Neural progenitor cell (in vitro differentiated cells): ENCODE data around the gene UNC5CL.

Experiments
- EZH2 ChIP-seq: fragments of 200-600 bp; sonication (generic); IDR thresholded peaks from 2 replicates; pipeline ENCODE4 v1.6.1; 2017; ENCODE audit warnings: antibody characterized with exemption, mild to moderate bottlenecking, moderate library complexity
- EZH2phosphoT487 ChIP-seq: fragments of 200-600 bp; sonication (generic); IDR thresholded peaks from 2 replicates; pipeline ENCODE4 v1.6.1; 2017; ENCODE audit warnings: antibody characterized with exemption
- TF ChIP-seq, protein P1 (sequence below): fragments of 200-600 bp; sonication (generic); IDR thresholded peaks from 2 replicates; pipeline ENCODE4 v1.5.1; 2017; ENCODE audit warnings: antibody characterized with exemption, mild to moderate bottlenecking

DNA sequence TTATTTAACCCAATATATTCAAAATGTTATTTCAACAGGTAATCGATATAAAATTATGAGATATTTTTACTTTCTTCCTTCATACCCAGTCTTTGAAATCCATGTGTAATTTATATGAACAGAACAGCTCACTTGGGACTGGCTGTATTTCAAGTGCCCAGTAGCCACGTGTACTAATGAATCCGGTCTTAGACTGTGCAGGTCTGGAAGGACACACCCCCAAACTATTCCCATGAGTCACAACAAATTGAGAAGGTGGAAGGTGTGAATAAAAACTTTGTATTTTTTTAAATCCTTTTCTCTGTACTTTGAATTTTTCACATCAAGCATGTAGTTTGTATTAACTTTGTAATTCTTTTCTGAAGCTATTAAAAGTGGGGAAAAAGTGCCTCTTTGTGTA, 2.8 kb downstream of the UNC5CL start:
- TF ChIP-seq, protein P1, sequence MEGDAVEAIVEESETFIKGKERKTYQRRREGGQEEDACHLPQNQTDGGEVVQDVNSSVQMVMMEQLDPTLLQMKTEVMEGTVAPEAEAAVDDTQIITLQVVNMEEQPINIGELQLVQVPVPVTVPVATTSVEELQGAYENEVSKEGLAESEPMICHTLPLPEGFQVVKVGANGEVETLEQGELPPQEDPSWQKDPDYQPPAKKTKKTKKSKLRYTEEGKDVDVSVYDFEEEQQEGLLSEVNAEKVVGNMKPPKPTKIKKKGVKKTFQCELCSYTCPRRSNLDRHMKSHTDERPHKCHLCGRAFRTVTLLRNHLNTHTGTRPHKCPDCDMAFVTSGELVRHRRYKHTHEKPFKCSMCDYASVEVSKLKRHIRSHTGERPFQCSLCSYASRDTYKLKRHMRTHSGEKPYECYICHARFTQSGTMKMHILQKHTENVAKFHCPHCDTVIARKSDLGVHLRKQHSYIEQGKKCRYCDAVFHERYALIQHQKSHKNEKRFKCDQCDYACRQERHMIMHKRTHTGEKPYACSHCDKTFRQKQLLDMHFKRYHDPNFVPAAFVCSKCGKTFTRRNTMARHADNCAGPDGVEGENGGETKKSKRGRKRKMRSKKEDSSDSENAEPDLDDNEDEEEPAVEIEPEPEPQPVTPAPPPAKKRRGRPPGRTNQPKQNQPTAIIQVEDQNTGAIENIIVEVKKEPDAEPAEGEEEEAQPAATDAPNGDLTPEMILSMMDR, result no peak
- no peak for TF ChIP-seq EZH2
- no peak for TF ChIP-seq EZH2phosphoT487
